ENCODE data around the gene CDH18.

CDH18 gene

DNA sequence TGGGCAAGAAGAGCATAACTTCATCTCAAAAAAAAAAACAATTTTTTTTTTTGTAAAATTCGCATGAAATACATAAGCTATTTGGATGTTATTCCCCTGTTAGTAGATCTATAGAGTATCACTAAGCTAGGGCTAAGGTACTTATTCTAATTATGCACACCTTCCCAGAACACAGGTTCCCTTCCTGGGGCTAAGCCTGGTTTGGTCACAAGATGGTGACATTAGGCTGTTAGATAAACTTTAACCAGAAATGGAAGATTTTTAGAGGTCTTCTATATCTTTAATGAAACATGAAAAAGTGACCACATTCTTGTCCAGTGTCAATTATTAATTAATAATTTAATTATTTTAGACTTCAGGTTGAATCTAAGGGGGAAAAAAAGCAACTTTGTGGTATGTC, 433.5 kb downstream of the CDH18 start:
- Histone ChIP-seq H3K27me3 (ENCODE audit: insufficient read depth, poor library complexity, severe bottlenecking) (no peaks in the 10 kb centered on the region), H3K4me3 (replicated peaks; ENCODE audit: insufficient read depth, low read length) (no peak overlapping the region), H3K27ac (replicated peaks) (no peak overlapping the region)
- no peak for DNase-seq (ENCODE audit: low read depth in 1 of 2, low spot score in 1 of 2)
- TF ChIP-seq GABPA (IDR thresholded peaks at IDR 0.05; ENCODE audit: low read depth) (no peak), SPI1 (IDR thresholded peaks at IDR 0.05; ENCODE audit: borderline replicate concordance, low read depth) (no peak), POLR2AphosphoS5 (IDR thresholded peaks at IDR 0.05; ENCODE audit: low read depth) (no peak)
- TF ChIP-seq, protein P1, sequence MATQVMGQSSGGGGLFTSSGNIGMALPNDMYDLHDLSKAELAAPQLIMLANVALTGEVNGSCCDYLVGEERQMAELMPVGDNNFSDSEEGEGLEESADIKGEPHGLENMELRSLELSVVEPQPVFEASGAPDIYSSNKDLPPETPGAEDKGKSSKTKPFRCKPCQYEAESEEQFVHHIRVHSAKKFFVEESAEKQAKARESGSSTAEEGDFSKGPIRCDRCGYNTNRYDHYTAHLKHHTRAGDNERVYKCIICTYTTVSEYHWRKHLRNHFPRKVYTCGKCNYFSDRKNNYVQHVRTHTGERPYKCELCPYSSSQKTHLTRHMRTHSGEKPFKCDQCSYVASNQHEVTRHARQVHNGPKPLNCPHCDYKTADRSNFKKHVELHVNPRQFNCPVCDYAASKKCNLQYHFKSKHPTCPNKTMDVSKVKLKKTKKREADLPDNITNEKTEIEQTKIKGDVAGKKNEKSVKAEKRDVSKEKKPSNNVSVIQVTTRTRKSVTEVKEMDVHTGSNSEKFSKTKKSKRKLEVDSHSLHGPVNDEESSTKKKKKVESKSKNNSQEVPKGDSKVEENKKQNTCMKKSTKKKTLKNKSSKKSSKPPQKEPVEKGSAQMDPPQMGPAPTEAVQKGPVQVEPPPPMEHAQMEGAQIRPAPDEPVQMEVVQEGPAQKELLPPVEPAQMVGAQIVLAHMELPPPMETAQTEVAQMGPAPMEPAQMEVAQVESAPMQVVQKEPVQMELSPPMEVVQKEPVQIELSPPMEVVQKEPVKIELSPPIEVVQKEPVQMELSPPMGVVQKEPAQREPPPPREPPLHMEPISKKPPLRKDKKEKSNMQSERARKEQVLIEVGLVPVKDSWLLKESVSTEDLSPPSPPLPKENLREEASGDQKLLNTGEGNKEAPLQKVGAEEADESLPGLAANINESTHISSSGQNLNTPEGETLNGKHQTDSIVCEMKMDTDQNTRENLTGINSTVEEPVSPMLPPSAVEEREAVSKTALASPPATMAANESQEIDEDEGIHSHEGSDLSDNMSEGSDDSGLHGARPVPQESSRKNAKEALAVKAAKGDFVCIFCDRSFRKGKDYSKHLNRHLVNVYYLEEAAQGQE (IDR thresholded peaks at IDR 0.05; ENCODE audit: insufficient replicate concordance, low read depth) = no peak
- TF ChIP-seq, protein P2, sequence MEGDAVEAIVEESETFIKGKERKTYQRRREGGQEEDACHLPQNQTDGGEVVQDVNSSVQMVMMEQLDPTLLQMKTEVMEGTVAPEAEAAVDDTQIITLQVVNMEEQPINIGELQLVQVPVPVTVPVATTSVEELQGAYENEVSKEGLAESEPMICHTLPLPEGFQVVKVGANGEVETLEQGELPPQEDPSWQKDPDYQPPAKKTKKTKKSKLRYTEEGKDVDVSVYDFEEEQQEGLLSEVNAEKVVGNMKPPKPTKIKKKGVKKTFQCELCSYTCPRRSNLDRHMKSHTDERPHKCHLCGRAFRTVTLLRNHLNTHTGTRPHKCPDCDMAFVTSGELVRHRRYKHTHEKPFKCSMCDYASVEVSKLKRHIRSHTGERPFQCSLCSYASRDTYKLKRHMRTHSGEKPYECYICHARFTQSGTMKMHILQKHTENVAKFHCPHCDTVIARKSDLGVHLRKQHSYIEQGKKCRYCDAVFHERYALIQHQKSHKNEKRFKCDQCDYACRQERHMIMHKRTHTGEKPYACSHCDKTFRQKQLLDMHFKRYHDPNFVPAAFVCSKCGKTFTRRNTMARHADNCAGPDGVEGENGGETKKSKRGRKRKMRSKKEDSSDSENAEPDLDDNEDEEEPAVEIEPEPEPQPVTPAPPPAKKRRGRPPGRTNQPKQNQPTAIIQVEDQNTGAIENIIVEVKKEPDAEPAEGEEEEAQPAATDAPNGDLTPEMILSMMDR (IDR thresholded peaks at IDR 0.05; ENCODE audit: insufficient read depth, low read length) = no peak

DNA sequence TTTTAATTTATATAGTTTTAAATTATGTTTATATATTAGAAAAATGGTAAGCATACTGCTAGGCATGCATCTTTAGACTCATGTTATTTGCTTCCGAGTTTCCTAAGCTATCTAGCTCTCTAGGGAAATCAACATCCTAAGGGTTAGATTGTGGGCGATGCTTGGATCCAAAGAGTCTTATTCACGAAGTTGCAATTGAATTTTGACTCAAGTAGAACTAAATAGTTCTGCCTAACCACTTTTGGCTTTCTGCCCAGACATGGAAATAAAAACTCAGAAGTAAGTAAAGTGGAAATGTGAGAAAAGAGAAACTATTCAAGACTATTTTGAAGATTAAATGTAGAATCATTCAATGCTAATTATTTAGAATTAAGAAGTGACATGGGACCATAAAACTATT, 440.4 kb downstream of the CDH18 start:
- TF ChIP-seq, protein P2 (IDR thresholded peaks at IDR 0.05; ENCODE audit: insufficient read depth, low read length) = no peak
- TF ChIP-seq GABPA (IDR thresholded peaks at IDR 0.05; ENCODE audit: low read depth) (no peak), SPI1 (IDR thresholded peaks at IDR 0.05; ENCODE audit: borderline replicate concordance, low read depth) (no peak)
- TF ChIP-seq, protein P1 (IDR thresholded peaks at IDR 0.05; ENCODE audit: insufficient replicate concordance, low read depth) = no peak
- Histone ChIP-seq H3K27me3 (ENCODE audit: insufficient read depth, poor library complexity, severe bottlenecking) (no peaks in the 10 kb centered on the region), H3K4me3 (replicated peaks; ENCODE audit: insufficient read depth, low read length) (no peak overlapping the region), H3K27ac (replicated peaks) (no peak overlapping the region)
- DNase-seq (ENCODE audit: low read depth in 1 of 2, low spot score in 1 of 2) = no peak

DNA sequence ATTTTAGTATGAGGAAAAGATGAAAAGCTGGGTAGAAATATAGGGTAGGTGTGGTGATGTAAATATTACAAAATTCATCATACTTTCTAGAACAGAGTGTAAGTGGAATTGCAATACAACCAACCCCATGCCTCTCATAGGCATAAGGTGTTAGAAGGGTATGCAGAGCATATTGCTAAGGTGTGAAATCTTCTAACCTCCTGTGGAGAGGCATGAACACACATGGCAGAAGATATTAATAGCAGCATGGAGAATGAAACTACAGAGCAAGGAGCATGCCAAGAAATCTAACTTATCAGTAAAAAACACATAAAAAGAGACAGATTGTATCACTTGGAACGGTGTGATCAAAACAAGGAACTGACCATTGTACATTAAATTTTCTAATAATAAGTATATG, 441.5 kb downstream of the CDH18 start:
- TF ChIP-seq GABPA (IDR thresholded peaks at IDR 0.05; ENCODE audit: low read depth) = no peak
- TF ChIP-seq, protein P2 (IDR thresholded peaks at IDR 0.05; ENCODE audit: insufficient read depth, low read length) = no peak
- TF ChIP-seq, protein P1 (IDR thresholded peaks at IDR 0.05; ENCODE audit: insufficient replicate concordance, low read depth) = no peak
- TF ChIP-seq SPI1 (IDR thresholded peaks at IDR 0.05; ENCODE audit: borderline replicate concordance, low read depth) = no peak
- no peak for TF ChIP-seq POLR2AphosphoS5 (IDR thresholded peaks at IDR 0.05; ENCODE audit: low read depth)
- no peaks in the 10 kb centered on the region for H3K27me3 ChIP-seq (ENCODE audit: insufficient read depth, poor library complexity, severe bottlenecking)
- H3K27ac ChIP-seq (replicated peaks) = no peak overlapping the region
- H3K4me3 ChIP-seq (replicated peaks; ENCODE audit: insufficient read depth, low read length) = no peak overlapping the region
- DNase-seq (ENCODE audit: low read depth in 1 of 2, low spot score in 1 of 2) = no peak

Data from HL-60 (cell line).